B cell (primary cell): ENCODE measurements around the gene VASN. TPM values are rescaled to one million over a fixed set of nuclear protein-coding genes. Genes with fewer than 3 reads are reported as not detected.

Experiments used
- ATAC-seq: fragments of 200-7000 bp; cut with Tn5 transposase; one replicate; pipeline ENCODE4 v1.10.0; 2021; ENCODE audit warnings: low read depth, mild to moderate bottlenecking, moderate number of reproducible peaks, moderate library complexity
- CTCF ChIA-PET: fragments of 350-600 bp; sonication (Branson Sonifier 250); formaldehyde crosslinking; loops from one replicate; lab custom pipeline; 2021; ENCODE audit warnings: antibody characterized with exemption, inconsistent platforms; lab: Charles Lee
- POLR2A ChIA-PET: fragments of 350-600 bp; sonication (Branson Sonifier 250); formaldehyde crosslinking; loops from one replicate; lab custom pipeline; 2021; ENCODE audit warnings: antibody characterized with exemption; lab: Charles Lee
- DNase-seq: peaks from one replicate; pipeline ENCODE4 v3.0.0; 2013
- H2AFZ ChIP-seq: 2 replicates; pipeline ENCODE4 v1.6.1; 2012; ENCODE audit warnings: mild to moderate bottlenecking, low read depth, low read length; ENCODE audit not compliant: insufficient read depth, poor library complexity, severe bottlenecking
- H3K27ac ChIP-seq, 2 donors: 1 replicate in 1 of 2; 2 replicates in 1 of 2; pipeline ENCODE4 v1.5.1; 2012 to 2013; ENCODE audit warnings: low read length in 2 of 2, mild to moderate bottlenecking in 2 of 2, moderate library complexity in 1 of 2
- H3K27me3 ChIP-seq, 4 experiments: fragments of 200-600 bp in 1 of 4; sonication (generic) in 1 of 4; replicated peaks in 1 of 4; 1 replicate in 2 of 4; 2 replicates in 2 of 4; pipeline versions ENCODE4 v1.6.1 to v1.7.0; 2013 to 2016; ENCODE audit warnings: low read length in 3 of 4, mild to moderate bottlenecking in 2 of 4, mixed read lengths in 1 of 4, moderate library complexity in 1 of 4; ENCODE audit not compliant: insufficient read depth in 4 of 4, control insufficient read depth in 3 of 4; ENCODE audit errors: control extremely low read depth in 1 of 4
- H3K36me3 ChIP-seq, 2 experiments: replicated peaks in 1 of 2; 1 replicate in 1 of 2; 2 replicates in 1 of 2; pipeline versions ENCODE4 v1.6.1 to v1.7.1; 2013; ENCODE audit warnings: low read length in 1 of 2; ENCODE audit not compliant: insufficient read depth in 2 of 2, control insufficient read depth in 1 of 2; ENCODE audit errors: control extremely low read depth in 1 of 2, extremely low read depth in 1 of 2
- H3K4me1 ChIP-seq, 2 donors: fragments of 200-600 bp in 1 of 2; sonication (generic) in 1 of 2; 1 replicate in 1 of 2; 2 replicates in 1 of 2; pipeline versions ENCODE4 v1.5.1 to v1.6.1; 2013 to 2017; ENCODE audit warnings: low read length in 2 of 2; ENCODE audit not compliant: control insufficient read depth in 2 of 2, insufficient read depth in 2 of 2
- H3K4me2 ChIP-seq: replicated peaks from 2 replicates; pipeline ENCODE3; 2012; ENCODE audit warnings: mild to moderate bottlenecking, low read depth, low read length; ENCODE audit not compliant: poor library complexity, severe bottlenecking
- H3K4me3 ChIP-seq, 5 experiments: fragments of 200-600 bp in 1 of 5; sonication (generic) in 1 of 5; 1 replicate in 3 of 5; 2 replicates in 2 of 5; pipeline versions ENCODE4 v1.5.1 to v1.7.0; 2011 to 2016; ENCODE audit warnings: low read length in 4 of 5, mild to moderate bottlenecking in 4 of 5, low read depth in 2 of 5, control low read depth in 1 of 5, moderate library complexity in 1 of 5; ENCODE audit not compliant: insufficient read depth in 1 of 5; ENCODE audit errors: control extremely low read depth in 1 of 5, extremely low read depth in 1 of 5
- H3K79me2 ChIP-seq: fragments of 200-600 bp; sonication (generic); one replicate; pipeline ENCODE4 v1.6.0; 2016; ENCODE audit warnings: low read length; ENCODE audit not compliant: control insufficient read depth, insufficient read depth
- H3K9ac ChIP-seq: fragments of 200-600 bp; sonication (generic); 2 replicates; pipeline ENCODE4 v1.6.1; 2017; ENCODE audit warnings: mild to moderate bottlenecking, low read length, moderate library complexity
- H3K9me3 ChIP-seq, 3 donors: one replicate each; pipeline versions ENCODE4 v1.6.1 to v1.7.1; 2013; ENCODE audit warnings: low read length in 2 of 3; ENCODE audit not compliant: control insufficient read depth in 2 of 3, insufficient read depth in 1 of 3; ENCODE audit errors: control extremely low read depth in 1 of 3
- H4K20me1 ChIP-seq: 2 replicates; pipeline ENCODE4 v1.6.0; 2012; ENCODE audit warnings: mild to moderate bottlenecking, low read length; ENCODE audit not compliant: insufficient read depth, control insufficient read depth, poor library complexity, severe bottlenecking
- H3K27ac Mint-ChIP-seq: one replicate; pipeline ENCODE4 v1.8.0; 2021; ENCODE audit warnings: mixed read lengths
- H3K27me3 Mint-ChIP-seq: one replicate; pipeline ENCODE4 v1.8.0; 2021; ENCODE audit warnings: mixed read lengths
- H3K4me1 Mint-ChIP-seq: one replicate; pipeline ENCODE4 v1.8.0; 2021; ENCODE audit warnings: mixed read lengths
- H3K4me3 Mint-ChIP-seq: one replicate; pipeline ENCODE4 v1.8.0; 2021; ENCODE audit warnings: mixed read lengths
- H3K9me3 Mint-ChIP-seq: one replicate; pipeline ENCODE4 v1.8.0; 2022; ENCODE audit warnings: mixed read lengths; ENCODE audit not compliant: insufficient read depth
- EZH2 ChIP-seq: IDR thresholded peaks from 2 replicates; pipeline ENCODE4 v1.6.1; 2012; ENCODE audit warnings: borderline replicate concordance, low read depth, mild to moderate bottlenecking, moderate library complexity, low read length; ENCODE audit not compliant: insufficient read depth, poor library complexity, severe bottlenecking
- WGBS: methylation state at CpG from one replicate; pipeline ENCODE4 v1.1.5; 2013; ENCODE audit warnings: missing lambda C conversion rate; ENCODE audit not compliant: insufficient coverage; 5-methylcytosine and 5-hydroxymethylcytosine counted together
- intact Hi-C: fragments of 100-400 bp; cut with micrococcal nuclease; formaldehyde crosslinking; loops from one replicate; pipeline ENCODE4 v1.10.0; 2022
- polyA plus RNA-seq: library from polyadenylated mRNA; depleted of rRNA; stranded (reverse); fragments of >200 nt; gene quantifications from 2 replicates; pipeline ENCODE4 v1.2.3, GENCODE V29; 2012
- total RNA-seq, 2 donors: library from RNA; stranded (reverse); fragments of 120-200 nt in 1 of 2; gene quantifications; 1 replicate in 1 of 2; 2 replicates in 1 of 2; pipeline versions ENCODE4 v1.2.3 to v1.2.4, GENCODE V29; 2013 to 2022
- TF ChIP-seq, protein P1 (sequence below): fragments of 200-600 bp; IDR thresholded peaks from one replicate; pipeline ENCODE4 v1.8.0; 2022; ENCODE audit warnings: antibody characterized with exemption, mild to moderate bottlenecking

VASN gene
- total and polyA plus RNA-seq, 2 donors (not counting 1 experiment from before 2014, with no cell fraction given), result 0.57 to 0.76 TPM

- Histone ChIP-seq H3K9me3 (no peaks in the 10 kb centered on the region), H3K27me3 (no peaks in the 10 kb centered on the region), H3K36me3 (peaks cover 2 to 6% of the 10 kb centered on the region in 2 experiments), H4K20me1 (peaks cover 3% of the 10 kb centered on the region), H3K9ac (peak within 1 kb of the TSS; percentile 94), H2AFZ (peak within 1 kb of the TSS; percentile 81), H3K4me1 (peaks cover 14 to 20% of the 10 kb centered on the region in 2 donors), H3K4me2 (peak within 1 kb of the TSS; percentile 81), H3K27ac (peak within 1 kb of the TSS; percentile 93 to 96), H3K4me3 (peak within 1 kb of the TSS; percentile 80 to 99 (median 89)), H3K79me2 (peaks cover 44% of the 10 kb centered on the region)
- no peaks in the 10 kb centered on the region for H3K9me3 Mint-ChIP-seq
- CTCF ChIA-PET, result no interaction called here
- under 1% methylated on average over 68 of the region's 68 CpGs for WGBS
- DNase-seq (peak; percentile 98), ATAC-seq (peak; percentile 92)
- POLR2A ChIA-PET, result interaction anchor here (0.9 kb wide), 1 partner anchor 50 kb away, joined by 5 read pairs; no protein-coding TSS in a partner anchor
- no peak for TF ChIP-seq EZH2
- TF ChIP-seq, protein P1, sequence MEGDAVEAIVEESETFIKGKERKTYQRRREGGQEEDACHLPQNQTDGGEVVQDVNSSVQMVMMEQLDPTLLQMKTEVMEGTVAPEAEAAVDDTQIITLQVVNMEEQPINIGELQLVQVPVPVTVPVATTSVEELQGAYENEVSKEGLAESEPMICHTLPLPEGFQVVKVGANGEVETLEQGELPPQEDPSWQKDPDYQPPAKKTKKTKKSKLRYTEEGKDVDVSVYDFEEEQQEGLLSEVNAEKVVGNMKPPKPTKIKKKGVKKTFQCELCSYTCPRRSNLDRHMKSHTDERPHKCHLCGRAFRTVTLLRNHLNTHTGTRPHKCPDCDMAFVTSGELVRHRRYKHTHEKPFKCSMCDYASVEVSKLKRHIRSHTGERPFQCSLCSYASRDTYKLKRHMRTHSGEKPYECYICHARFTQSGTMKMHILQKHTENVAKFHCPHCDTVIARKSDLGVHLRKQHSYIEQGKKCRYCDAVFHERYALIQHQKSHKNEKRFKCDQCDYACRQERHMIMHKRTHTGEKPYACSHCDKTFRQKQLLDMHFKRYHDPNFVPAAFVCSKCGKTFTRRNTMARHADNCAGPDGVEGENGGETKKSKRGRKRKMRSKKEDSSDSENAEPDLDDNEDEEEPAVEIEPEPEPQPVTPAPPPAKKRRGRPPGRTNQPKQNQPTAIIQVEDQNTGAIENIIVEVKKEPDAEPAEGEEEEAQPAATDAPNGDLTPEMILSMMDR, result no peak
- no peaks in the 10 kb centered on the region for H3K27me3 Mint-ChIP-seq
- H3K4me3 Mint-ChIP-seq, result peak within 1 kb of the TSS; percentile 97
- peak within 1 kb of the TSS; percentile 100 for H3K27ac Mint-ChIP-seq
- H3K4me1 Mint-ChIP-seq, result peaks cover 25% of the 10 kb centered on the region
- intact Hi-C loops, result loop anchor here (1.0 to 2.0 kb wide), 8 partner anchors 9 to 191 kb away; partner anchors contain the start of genes CDIP1, CORO7, HMOX2 and PAM16
These were observed 53.9 kb downstream of the VASN start, which contains the start of gene DNAJA3 for GRCh38 chr16:4425378-4426020. Gene DNAJA3, plus strand, starts transcription at chr16:4425868. Its CDS starts 14 bp downstream, at chr16:4425882.
